GM18873 (cell line): Measurements from ENCODE around the gene MUC13.

Experiments
- ATAC-seq: cut with Tn5 transposase; IDR thresholded peaks from one replicate; pipeline ENCODE4 v1.9.1; 2021; ENCODE audit warnings: mild to moderate bottlenecking, moderate library complexity, moderate number of reproducible peaks; ENCODE audit not compliant: unreplicated experiment, low FRiP score

MUC13 gene

GRCh38 chr3:124881976-124882697 is 52.4 kb downstream of the MUC13 start:
- no peak for ATAC-seq

GRCh38 chr3:124879337-124879680 is 55.2 kb downstream of the MUC13 start:
- no peak for ATAC-seq

- ATAC-seq = no peak
Observed at GRCh38 chr3:124878561-124879336, 55.8 kb downstream of the MUC13 start.

GRCh38 chr3:124877674-124878073 is 56.9 kb downstream of the MUC13 start:
- ATAC-seq = no peak

- no peak for ATAC-seq
Observed at GRCh38 chr3:124876401-124876878, 58.1 kb downstream of the MUC13 start.

- no peak for ATAC-seq
Observed at GRCh38 chr3:124873226-124873625, 61.3 kb downstream of the MUC13 start.

GRCh38 chr3:124867511-124867910 is 67.0 kb downstream of the MUC13 start:
- no peak for ATAC-seq

- no peak for ATAC-seq
Observed at GRCh38 chr3:124862006-124862405, 72.5 kb downstream of the MUC13 start.

- ATAC-seq = no peak
Observed at GRCh38 chr3:124861041-124861440, 73.5 kb downstream of the MUC13 start.

GRCh38 chr3:124860599-124860998 is 74.0 kb downstream of the MUC13 start:
- ATAC-seq = no peak

- no peak for ATAC-seq
Observed at GRCh38 chr3:124859025-124859424, 75.5 kb downstream of the MUC13 start.

GRCh38 chr3:124858275-124858674 is 76.3 kb downstream of the MUC13 start:
- no peak for ATAC-seq

- no peak for ATAC-seq
Observed at GRCh38 chr3:124856677-124857076, 77.9 kb downstream of the MUC13 start.
